Measurements from ENCODE around the gene CSNK1D. TPM values are rescaled to one million over a fixed set of nuclear protein-coding genes. Genes with fewer than 3 reads are reported as not detected.

The CSNK1D gene
- polyA plus RNA-seq, 1 donor from 2014 or later, result 29.9 TPM

DNA sequence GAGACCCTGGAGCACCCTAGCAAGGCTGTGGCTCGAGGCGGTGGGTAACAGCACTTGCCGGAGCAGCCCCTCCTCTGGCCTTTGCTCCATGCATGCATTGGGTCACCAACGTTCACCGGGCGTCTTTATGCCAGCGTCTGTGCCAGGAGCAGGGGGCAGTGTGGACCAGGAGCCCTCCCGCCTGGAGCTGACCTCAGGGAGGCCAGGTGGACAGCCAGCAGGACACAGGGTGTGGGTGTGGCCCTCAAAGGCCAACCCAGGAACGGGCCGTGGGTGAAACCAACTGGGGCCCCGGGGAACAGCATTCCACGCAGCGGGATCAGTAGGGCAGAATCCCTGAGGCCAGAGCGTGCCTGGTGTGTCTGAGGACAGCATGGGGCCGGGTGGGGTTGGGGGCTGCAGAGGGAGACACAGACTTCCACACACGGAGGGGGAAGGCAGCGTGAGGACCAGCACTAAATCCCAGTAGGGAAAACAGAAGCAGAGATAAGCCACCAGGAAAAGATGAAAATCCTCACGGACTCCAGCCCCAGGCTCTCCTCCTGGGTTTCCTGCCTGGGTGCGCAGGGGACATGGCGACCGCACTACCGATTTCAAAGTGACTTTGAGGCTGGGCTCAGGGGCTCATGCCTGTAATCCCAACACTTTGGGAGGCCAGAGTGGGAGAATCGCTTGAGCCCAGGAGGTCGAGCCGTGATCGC lies 46.8 kb upstream of the CSNK1D start:
- Histone ChIP-seq H3F3A (ENCODE audit: insufficient read depth, low read length, poor library complexity, severe bottlenecking) (no peaks in the 10 kb centered on the region), H3K27ac (ENCODE audit: low read length) (no peak overlapping the region), H3K9me2 (ENCODE audit: insufficient read depth, low read length) (no peaks in the 10 kb centered on the region), H3K4me3 (ENCODE audit: low read length) (no peak overlapping the region), H3K9ac (ENCODE audit: low read length) (no peak overlapping the region), H2AFZ (ENCODE audit: low read depth, low read length) (no peak overlapping the region), H3K4me2 (ENCODE audit: low read length) (no peak overlapping the region), H3K36me3 (ENCODE audit: insufficient read depth, low read length) (no peaks in the 10 kb centered on the region), H4K20me1 (ENCODE audit: insufficient read depth) (no peaks in the 10 kb centered on the region), H3K9me3 (ENCODE audit: low read length) (no peaks in the 10 kb centered on the region), H3K79me2 (replicated peaks; ENCODE audit: insufficient read depth, low read length) (no peaks in the 10 kb centered on the region), H3K27me3 (ENCODE audit: insufficient read depth, low read depth, low read length) (no peaks in the 10 kb centered on the region)
- no peak for TF ChIP-seq EP300 (conservative IDR thresholded peaks at IDR 0.05; ENCODE audit: poor library complexity, severe bottlenecking)
- TF ChIP-seq RAD21 (conservative IDR thresholded peaks at IDR 0.05), result no peak
- TF ChIP-seq EZH2 (IDR thresholded peaks at IDR 0.05; ENCODE audit: borderline replicate concordance, insufficient read depth, low read length, poor library complexity, severe bottlenecking), result no peak
- no peak for TF ChIP-seq SMC3 (conservative IDR thresholded peaks at IDR 0.05; ENCODE audit: poor library complexity)
- no peak for TF ChIP-seq TAF1 (IDR thresholded peaks at IDR 0.05; ENCODE audit: low read depth)
- TF ChIP-seq, protein P1, sequence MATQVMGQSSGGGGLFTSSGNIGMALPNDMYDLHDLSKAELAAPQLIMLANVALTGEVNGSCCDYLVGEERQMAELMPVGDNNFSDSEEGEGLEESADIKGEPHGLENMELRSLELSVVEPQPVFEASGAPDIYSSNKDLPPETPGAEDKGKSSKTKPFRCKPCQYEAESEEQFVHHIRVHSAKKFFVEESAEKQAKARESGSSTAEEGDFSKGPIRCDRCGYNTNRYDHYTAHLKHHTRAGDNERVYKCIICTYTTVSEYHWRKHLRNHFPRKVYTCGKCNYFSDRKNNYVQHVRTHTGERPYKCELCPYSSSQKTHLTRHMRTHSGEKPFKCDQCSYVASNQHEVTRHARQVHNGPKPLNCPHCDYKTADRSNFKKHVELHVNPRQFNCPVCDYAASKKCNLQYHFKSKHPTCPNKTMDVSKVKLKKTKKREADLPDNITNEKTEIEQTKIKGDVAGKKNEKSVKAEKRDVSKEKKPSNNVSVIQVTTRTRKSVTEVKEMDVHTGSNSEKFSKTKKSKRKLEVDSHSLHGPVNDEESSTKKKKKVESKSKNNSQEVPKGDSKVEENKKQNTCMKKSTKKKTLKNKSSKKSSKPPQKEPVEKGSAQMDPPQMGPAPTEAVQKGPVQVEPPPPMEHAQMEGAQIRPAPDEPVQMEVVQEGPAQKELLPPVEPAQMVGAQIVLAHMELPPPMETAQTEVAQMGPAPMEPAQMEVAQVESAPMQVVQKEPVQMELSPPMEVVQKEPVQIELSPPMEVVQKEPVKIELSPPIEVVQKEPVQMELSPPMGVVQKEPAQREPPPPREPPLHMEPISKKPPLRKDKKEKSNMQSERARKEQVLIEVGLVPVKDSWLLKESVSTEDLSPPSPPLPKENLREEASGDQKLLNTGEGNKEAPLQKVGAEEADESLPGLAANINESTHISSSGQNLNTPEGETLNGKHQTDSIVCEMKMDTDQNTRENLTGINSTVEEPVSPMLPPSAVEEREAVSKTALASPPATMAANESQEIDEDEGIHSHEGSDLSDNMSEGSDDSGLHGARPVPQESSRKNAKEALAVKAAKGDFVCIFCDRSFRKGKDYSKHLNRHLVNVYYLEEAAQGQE (IDR thresholded peaks at IDR 0.05; ENCODE audit: borderline replicate concordance), result no peak
- TF ChIP-seq, protein P2, sequence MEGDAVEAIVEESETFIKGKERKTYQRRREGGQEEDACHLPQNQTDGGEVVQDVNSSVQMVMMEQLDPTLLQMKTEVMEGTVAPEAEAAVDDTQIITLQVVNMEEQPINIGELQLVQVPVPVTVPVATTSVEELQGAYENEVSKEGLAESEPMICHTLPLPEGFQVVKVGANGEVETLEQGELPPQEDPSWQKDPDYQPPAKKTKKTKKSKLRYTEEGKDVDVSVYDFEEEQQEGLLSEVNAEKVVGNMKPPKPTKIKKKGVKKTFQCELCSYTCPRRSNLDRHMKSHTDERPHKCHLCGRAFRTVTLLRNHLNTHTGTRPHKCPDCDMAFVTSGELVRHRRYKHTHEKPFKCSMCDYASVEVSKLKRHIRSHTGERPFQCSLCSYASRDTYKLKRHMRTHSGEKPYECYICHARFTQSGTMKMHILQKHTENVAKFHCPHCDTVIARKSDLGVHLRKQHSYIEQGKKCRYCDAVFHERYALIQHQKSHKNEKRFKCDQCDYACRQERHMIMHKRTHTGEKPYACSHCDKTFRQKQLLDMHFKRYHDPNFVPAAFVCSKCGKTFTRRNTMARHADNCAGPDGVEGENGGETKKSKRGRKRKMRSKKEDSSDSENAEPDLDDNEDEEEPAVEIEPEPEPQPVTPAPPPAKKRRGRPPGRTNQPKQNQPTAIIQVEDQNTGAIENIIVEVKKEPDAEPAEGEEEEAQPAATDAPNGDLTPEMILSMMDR (IDR thresholded peaks at IDR 0.05; ENCODE audit: poor library complexity, severe bottlenecking), result no peak
- TF ChIP-seq POLR2AphosphoS5 (IDR thresholded peaks at IDR 0.05), result no peak
- no peak for TF ChIP-seq MXI1 (conservative IDR thresholded peaks at IDR 0.05; ENCODE audit: poor library complexity, severe bottlenecking)

DNA sequence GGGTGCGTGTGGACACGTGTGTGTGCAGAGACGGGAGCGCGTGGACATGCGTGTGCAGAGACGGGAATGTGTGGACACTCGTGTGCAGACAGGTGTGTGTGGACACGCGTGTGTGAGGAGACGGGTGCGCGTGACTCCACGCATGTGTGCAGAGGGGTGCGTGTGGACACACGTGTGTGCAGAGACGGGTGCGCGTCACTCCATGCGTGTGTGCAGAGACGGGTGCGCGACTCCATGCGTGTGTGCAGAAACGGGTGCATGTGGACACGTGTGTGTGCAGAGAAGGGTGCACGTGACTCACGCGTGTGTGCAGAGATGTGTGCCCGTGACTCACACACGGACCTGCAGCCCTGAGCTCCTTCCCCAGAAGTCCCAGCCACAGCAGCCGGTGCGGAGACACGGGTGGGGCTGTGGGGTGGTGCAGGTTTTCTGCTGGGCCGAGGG lies 46.1 kb upstream of the CSNK1D start:
- TF ChIP-seq EP300 (conservative IDR thresholded peaks at IDR 0.05; ENCODE audit: poor library complexity, severe bottlenecking) (no peak), TAF1 (IDR thresholded peaks at IDR 0.05; ENCODE audit: low read depth) (no peak), POLR2AphosphoS5 (IDR thresholded peaks at IDR 0.05) (no peak), RAD21 (conservative IDR thresholded peaks at IDR 0.05) (no peak), SMC3 (conservative IDR thresholded peaks at IDR 0.05; ENCODE audit: poor library complexity) (no peak), MXI1 (conservative IDR thresholded peaks at IDR 0.05; ENCODE audit: poor library complexity, severe bottlenecking) (no peak), EZH2 (IDR thresholded peaks at IDR 0.05; ENCODE audit: borderline replicate concordance, insufficient read depth, low read length, poor library complexity, severe bottlenecking) (no peak)
- TF ChIP-seq, protein P2 (IDR thresholded peaks at IDR 0.05; ENCODE audit: poor library complexity, severe bottlenecking), result no peak
- TF ChIP-seq, protein P1 (IDR thresholded peaks at IDR 0.05; ENCODE audit: borderline replicate concordance), result no peak
- no peaks in the 10 kb centered on the region for H3F3A ChIP-seq (ENCODE audit: insufficient read depth, low read length, poor library complexity, severe bottlenecking)
- H4K20me1 ChIP-seq (ENCODE audit: insufficient read depth), result no peaks in the 10 kb centered on the region
- no peaks in the 10 kb centered on the region for H3K9me3 ChIP-seq (ENCODE audit: low read length)
- no peak overlapping the region for H3K4me3 ChIP-seq (ENCODE audit: low read length)
- no peak overlapping the region for H3K9ac ChIP-seq (ENCODE audit: low read length)
- H3K4me2 ChIP-seq (ENCODE audit: low read length), result no peak overlapping the region
- H3K36me3 ChIP-seq (ENCODE audit: insufficient read depth, low read length), result no peaks in the 10 kb centered on the region
- H3K9me2 ChIP-seq (ENCODE audit: insufficient read depth, low read length), result no peaks in the 10 kb centered on the region
- no peak overlapping the region for H2AFZ ChIP-seq (ENCODE audit: low read depth, low read length)
- H3K27me3 ChIP-seq (ENCODE audit: insufficient read depth, low read depth, low read length), result no peaks in the 10 kb centered on the region
- H3K79me2 ChIP-seq (replicated peaks; ENCODE audit: insufficient read depth, low read length), result no peaks in the 10 kb centered on the region
- H3K27ac ChIP-seq (ENCODE audit: low read length), result no peak overlapping the region

All from neural cell (in vitro differentiated cells).